LNCAP (cell line): ENCODE measurements around the gene TMEM255B.

Experiments used
- TF ChIP-seq, protein P1 (sequence below): fragments of 450-650 bp; IDR thresholded peaks from 2 replicates; pipeline ENCODE4 v1.5.1; 2017; ENCODE audit warnings: mild to moderate bottlenecking

Gene TMEM255B

DNA sequence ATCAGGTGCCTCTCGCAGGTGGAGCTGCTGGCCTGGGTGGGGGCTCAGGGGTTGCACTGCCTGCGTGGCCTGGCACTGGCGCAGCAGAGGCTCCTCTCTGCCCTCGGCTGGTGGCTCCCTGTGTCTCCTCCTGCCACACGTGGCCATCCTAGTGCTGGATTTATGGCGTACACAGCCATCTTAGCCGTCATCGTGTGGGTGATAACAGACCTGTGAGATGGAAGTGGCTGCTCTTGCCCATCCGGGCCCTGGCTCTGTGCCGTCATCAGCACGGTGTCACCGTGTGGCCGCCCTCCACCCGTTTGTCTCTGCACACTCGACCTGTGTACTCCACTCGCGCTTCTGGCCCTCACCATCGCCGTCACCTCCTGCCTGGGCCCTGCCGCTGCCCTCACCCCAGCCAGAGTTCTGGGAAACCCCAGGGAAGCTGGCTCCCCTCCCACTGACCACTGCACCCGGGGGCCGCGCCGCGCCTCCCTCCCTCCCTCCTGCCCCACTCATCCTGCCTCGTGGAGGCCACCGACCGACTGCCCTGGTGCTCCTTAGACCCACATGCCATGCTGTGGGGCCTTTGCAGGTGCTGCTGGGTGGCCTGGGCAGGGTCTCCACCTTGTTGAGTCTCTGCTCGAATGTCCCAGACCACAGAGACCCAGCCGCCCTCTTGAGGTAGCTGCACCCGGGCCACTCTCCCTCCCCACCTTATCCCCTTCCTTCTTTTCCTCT lies 29.5 kb downstream of the TMEM255B start:
- TF ChIP-seq, protein P1, sequence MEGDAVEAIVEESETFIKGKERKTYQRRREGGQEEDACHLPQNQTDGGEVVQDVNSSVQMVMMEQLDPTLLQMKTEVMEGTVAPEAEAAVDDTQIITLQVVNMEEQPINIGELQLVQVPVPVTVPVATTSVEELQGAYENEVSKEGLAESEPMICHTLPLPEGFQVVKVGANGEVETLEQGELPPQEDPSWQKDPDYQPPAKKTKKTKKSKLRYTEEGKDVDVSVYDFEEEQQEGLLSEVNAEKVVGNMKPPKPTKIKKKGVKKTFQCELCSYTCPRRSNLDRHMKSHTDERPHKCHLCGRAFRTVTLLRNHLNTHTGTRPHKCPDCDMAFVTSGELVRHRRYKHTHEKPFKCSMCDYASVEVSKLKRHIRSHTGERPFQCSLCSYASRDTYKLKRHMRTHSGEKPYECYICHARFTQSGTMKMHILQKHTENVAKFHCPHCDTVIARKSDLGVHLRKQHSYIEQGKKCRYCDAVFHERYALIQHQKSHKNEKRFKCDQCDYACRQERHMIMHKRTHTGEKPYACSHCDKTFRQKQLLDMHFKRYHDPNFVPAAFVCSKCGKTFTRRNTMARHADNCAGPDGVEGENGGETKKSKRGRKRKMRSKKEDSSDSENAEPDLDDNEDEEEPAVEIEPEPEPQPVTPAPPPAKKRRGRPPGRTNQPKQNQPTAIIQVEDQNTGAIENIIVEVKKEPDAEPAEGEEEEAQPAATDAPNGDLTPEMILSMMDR: no peak

DNA sequence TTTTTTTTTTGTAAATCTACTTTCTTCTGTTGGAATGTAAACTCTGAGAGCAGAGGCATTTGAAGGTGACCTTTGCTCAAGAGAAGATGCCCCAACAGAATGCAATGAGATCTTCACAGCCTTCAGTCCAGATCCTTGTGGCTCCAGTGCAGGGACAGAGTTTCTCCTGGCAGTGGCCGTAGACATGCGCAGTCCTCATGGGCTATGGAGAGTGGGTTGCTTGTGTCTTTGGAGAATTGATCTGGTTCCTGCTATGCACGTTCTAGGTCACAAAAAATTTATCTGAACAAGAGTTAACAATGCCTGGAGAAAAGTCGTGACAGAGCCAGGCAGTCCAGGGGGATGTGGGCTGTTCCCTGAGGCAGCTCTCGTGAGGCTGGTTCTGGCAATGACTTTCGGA lies 30.1 kb downstream of the TMEM255B start:
- TF ChIP-seq, protein P1: no peak

DNA sequence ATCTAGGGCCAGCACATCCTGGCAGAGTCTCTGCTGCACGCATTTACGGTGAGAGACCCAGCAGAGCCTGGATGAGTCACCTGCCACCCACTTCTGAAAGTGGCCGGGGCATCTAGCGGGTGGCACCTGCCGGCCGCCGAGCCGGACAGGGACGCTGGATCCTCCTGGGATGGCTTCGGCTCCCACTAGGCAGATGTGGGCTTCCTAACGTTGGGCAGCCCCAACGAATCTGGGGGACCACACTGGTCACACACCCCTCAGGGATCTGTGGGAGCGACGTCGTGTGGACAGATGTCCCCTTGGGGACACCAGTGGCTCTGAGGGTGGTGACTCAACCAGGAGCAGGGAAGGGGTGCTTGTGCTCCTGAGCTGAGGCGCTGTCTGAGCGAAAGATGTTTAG lies 32.2 kb downstream of the TMEM255B start:
- TF ChIP-seq, protein P1: no peak

DNA sequence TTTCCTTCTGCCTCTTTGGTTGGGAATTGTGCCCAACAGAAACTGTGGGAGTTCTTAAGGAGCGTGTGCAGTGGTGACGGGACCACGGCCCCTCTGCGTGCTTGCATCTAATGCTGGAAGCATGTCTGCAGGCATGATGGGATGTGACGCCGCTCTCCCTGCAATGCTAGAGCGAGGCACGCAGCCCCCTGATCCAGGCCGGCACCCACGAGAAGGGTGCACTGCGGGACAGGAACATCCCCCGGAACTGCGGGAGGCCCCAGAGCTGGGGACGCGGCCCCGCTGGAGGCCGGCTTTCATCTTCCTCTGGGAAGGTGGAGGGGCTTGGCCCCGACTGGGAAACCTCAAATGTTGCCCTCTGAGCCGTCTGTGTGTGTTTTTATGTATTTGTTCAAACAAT lies 32.7 kb downstream of the TMEM255B start:
- TF ChIP-seq, protein P1: no peak

DNA sequence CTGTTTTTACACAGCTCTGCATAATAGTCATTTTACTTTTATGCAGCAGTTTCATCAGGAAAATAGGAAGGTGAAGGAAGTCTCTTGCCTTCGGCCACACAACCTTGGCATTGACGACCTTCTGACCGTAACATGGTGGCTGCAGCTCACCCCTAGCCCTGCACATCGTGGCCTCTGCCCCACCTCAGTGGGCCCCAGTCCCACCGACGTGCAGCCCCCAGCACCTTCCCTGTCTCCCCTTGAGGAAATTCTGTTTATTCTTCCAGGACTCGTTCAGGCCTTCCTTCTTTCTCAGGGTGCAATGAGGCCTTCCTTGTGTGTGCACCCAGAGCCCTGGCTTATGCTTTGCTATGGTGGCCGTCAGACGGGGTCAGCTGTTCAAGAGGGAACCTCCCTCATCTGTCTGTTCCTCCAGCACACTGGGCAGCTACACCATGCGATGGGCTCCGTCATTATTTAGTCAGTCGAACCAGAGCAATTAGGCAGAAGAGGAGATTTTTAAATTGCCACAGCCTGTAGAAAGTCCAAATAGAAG lies 33.3 kb downstream of the TMEM255B start:
- TF ChIP-seq, protein P1: no peak

DNA sequence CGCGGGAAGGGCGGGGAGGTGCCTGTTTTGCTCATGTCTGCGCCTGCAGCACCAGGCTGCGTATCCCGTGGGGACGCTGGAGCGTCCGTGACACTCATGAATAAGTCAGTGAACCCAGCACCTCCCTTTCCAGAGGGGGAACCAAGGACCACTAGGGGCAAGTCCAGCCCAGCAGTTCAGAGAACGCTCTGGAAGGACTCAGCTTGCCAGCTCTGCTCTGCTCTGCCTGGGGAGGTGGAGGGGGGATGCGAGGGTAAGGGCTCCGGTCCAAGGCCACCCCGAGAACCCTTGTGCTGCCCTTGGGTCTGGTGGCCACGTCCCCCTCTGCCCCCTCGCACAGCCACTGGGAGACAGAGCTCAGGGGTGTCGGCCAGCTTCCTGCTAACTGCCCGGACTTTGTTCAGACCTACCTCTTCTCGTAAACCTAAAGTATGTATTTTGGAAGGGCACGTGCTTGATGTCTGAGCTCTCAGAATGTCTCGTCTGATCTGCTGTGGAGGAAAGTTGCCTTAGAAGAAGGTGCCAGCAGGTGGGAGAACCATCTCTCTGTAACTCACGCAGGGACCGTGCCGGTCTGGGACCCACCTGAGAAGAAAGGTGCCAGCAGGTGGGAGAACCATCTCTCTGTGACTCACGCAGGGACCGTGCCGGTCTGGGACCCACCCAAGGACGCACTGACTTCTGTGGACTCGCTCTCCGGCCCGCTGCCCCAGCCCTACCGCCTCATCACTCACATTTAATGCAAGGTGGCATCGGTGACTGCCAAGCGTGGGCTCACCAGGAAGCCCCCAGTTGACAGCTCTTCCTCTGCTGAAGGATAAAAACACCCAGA lies 34.1 kb downstream of the TMEM255B start:
- TF ChIP-seq, protein P1: no peak

DNA sequence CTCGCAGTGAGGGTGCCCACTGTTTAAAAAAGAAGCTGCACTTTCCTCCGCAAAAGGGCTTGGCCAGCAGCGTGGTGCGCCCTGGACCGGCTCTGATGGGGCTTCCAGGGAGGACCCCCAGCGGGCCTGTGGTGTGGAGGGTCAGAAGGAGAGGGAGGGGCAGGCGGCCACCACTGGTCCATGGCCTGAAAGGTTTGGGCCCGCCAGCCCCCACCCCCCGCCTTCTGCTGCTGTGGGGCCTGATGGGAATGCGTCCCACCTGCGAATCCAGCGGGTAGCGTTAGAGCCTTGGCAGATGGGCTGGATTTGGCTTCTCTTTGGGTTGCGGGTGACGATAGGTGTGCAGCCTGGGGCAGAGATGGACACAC lies 34.7 kb downstream of the TMEM255B start:
- TF ChIP-seq, protein P1: no peak
